Measurements from ENCODE around the gene USP13. TPM values are rescaled to one million over a fixed set of nuclear protein-coding genes. Genes with fewer than 3 reads are reported as not detected.

Gene USP13
- total RNA-seq, 4 donors from 2014 or later, result 6.7 to 12.1 (median 11.3) TPM

- no peak for ATAC-seq
- 88 to 100% methylated on average over 4 to 6 of the region's 6 CpGs for WGBS, 2 donors (ENCODE audit: low coverage in 1 of 2)
- TF ChIP-seq POLR2AphosphoS5 (IDR thresholded peaks at IDR 0.05) (no peak), EP300 (IDR thresholded peaks at IDR 0.05) (no peak), POLR2A (IDR thresholded peaks at IDR 0.05) (no peak)
- TF ChIP-seq, protein P1, sequence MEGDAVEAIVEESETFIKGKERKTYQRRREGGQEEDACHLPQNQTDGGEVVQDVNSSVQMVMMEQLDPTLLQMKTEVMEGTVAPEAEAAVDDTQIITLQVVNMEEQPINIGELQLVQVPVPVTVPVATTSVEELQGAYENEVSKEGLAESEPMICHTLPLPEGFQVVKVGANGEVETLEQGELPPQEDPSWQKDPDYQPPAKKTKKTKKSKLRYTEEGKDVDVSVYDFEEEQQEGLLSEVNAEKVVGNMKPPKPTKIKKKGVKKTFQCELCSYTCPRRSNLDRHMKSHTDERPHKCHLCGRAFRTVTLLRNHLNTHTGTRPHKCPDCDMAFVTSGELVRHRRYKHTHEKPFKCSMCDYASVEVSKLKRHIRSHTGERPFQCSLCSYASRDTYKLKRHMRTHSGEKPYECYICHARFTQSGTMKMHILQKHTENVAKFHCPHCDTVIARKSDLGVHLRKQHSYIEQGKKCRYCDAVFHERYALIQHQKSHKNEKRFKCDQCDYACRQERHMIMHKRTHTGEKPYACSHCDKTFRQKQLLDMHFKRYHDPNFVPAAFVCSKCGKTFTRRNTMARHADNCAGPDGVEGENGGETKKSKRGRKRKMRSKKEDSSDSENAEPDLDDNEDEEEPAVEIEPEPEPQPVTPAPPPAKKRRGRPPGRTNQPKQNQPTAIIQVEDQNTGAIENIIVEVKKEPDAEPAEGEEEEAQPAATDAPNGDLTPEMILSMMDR (IDR thresholded peaks at IDR 0.05), result no peak
- H3K36me3 ChIP-seq, result peaks cover 0 to 17% of the 10 kb centered on the region in 2 donors
- no peak overlapping the region for H3K27ac ChIP-seq
- H3K9me3 ChIP-seq, result no peaks in the 10 kb centered on the region
- no peaks in the 10 kb centered on the region for H3K27me3 ChIP-seq
- no peak overlapping the region for H3K4me3 ChIP-seq
- H3K4me1 ChIP-seq, result no peaks in the 10 kb centered on the region
These were observed 41.9 kb downstream of the USP13 start for GRCh38 chr3:179694731-179695130.

- H3K4me1 ChIP-seq, result no peaks in the 10 kb centered on the region
- H3K4me3 ChIP-seq, result no peak overlapping the region
- TF ChIP-seq, protein P1 (IDR thresholded peaks at IDR 0.05), result no peak
- TF ChIP-seq POLR2A (IDR thresholded peaks at IDR 0.05), result no peak
- no peak for TF ChIP-seq EP300 (IDR thresholded peaks at IDR 0.05)
- TF ChIP-seq POLR2AphosphoS5 (IDR thresholded peaks at IDR 0.05), result no peak
- ATAC-seq, result no peak
- WGBS, 2 donors (ENCODE audit: low coverage in 1 of 2), result 61 to 82% methylated on average over 3 to 4 of the region's 4 CpGs
- H3K9me3 ChIP-seq, result no peaks in the 10 kb centered on the region
- no peak overlapping the region for H3K27ac ChIP-seq
- H3K36me3 ChIP-seq, result peaks cover 0 to 7% of the 10 kb centered on the region in 2 donors
- H3K27me3 ChIP-seq, result no peaks in the 10 kb centered on the region
These were observed 43.0 kb downstream of the USP13 start for GRCh38 chr3:179695672-179696313.

GRCh38 chr3:179697736-179698332 is 45.0 kb downstream of the USP13 start:
- H3K36me3 ChIP-seq, result peaks cover 0 to 20% of the 10 kb centered on the region in 2 donors
- ATAC-seq, result no peak
- 88 to 91% methylated on average over 1 to 2 of the region's 2 CpGs for WGBS, 2 donors (ENCODE audit: low coverage in 1 of 2)

DNA sequence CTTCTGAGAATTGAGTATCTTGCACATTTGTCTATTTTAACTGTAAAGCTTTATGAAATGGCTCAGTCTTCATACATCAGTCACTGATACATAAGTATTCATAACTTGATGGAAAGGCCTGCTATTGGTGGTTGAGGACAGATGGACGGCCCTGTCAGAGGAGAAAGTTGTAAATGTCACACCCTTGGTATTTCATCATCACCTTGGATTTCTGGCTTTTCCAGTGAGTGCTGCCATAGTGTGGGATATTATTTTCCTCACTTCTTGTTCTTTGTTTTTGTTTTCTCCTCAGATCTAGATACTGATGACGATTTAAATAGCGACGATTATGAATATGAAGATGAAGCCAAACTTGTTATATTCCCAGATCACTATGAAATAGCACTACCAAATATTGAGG is 47.9 kb downstream of the USP13 start:
- TF ChIP-seq POLR2A (IDR thresholded peaks at IDR 0.05), result no peak
- TF ChIP-seq, protein P1 (IDR thresholded peaks at IDR 0.05), result no peak
- no peak for TF ChIP-seq EP300 (IDR thresholded peaks at IDR 0.05)
- no peak for TF ChIP-seq POLR2AphosphoS5 (IDR thresholded peaks at IDR 0.05)
- WGBS, 2 donors (ENCODE audit: low coverage in 1 of 2), result 96 to 100% methylated on average over 3 to 4 of the region's 4 CpGs

More at GRCh38 chr3:179697736-179698332, 45.0 kb downstream of the USP13 start:
- Histone ChIP-seq H3K9me3 (no peaks in the 10 kb centered on the region), H3K27me3 (no peaks in the 10 kb centered on the region), H3K27ac (no peak overlapping the region), H3K4me3 (no peak overlapping the region), H3K4me1 (no peaks in the 10 kb centered on the region)
- TF ChIP-seq POLR2AphosphoS5 (IDR thresholded peaks at IDR 0.05) (no peak), POLR2A (IDR thresholded peaks at IDR 0.05) (no peak), EP300 (IDR thresholded peaks at IDR 0.05) (no peak)
- TF ChIP-seq, protein P1 (IDR thresholded peaks at IDR 0.05), result no peak

More for the DNA sequence above, 47.9 kb downstream of the USP13 start:
- Histone ChIP-seq H3K4me3 (no peak overlapping the region), H3K27ac (no peak overlapping the region), H3K36me3 (peaks cover 0 to 26% of the 10 kb centered on the region in 2 donors), H3K9me3 (no peaks in the 10 kb centered on the region), H3K4me1 (no peaks in the 10 kb centered on the region), H3K27me3 (no peaks in the 10 kb centered on the region)
- no peak for ATAC-seq

Measured in gastroesophageal sphincter (tissue), 4 donors.